Activated CD8-positive, alpha-beta memory T cell treated with anti-CD3 and anti-CD28 coated beads for 24 hours (primary cell): ENCODE results near the gene CYP4F3.
"Not testable (repeated sequence)": the region's sequence is repeated elsewhere in the genome, so short reads cannot be mapped to it uniquely, and the experiment has no call there.

ENCODE experiments used
- DNase-seq: peaks from one replicate; pipeline ENCODE4 v3.0.0-alpha.2; 2020

CYP4F3 gene

DNA sequence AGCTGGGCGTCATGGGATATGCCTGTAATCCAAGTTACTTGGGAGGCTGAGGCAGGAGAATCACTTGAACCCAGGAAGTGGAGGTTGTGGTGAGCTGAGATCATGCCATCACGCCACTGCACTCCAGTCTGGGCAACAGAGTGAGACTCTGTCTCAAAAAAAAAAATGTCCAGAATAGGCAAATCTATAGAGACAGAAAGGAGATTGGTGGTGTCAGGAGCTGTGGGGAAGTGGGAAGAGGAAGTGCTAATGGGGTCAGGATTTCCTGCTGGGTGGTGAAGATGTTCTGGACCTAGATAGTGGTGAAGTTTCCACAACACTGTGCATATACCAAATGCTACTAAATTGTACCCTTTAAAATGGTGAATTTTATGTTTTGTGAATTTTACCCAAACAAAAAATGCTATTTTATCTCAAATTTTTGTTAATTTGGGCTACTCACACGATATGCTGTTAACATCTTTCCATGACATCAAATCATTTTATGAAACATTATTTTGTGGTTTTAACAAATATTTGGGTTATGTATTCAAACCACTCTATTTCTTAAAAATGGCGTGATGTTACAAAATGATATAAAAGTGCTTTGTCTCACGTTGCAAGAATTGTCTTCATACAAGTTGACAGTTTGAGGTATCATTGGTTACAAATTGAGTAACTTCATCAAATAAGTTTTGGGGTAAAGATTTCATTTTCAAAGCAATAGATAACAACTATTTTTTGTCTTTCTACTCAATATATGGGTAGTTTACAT is 7.4 kb upstream of the CYP4F3 start:
- no peak for DNase-seq

DNA sequence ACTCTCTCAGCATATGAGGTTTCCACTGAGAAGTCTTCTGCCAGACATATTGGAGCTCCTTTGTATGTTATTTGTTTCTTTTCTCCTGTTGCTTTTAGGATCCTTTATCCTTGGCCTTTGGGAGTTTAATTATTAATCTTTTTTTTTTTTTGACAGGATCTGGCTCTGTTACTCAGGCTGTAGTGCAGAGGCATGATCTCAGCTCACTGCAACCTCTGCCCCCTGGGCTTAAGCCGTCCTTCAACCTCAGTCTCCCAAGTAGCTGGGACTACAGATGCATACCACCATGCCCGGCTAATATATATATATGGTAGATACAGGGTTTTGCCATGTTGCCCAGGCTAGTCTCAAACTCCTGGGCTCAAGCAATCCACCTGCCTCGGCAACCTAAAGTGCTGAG is 6.6 kb upstream of the CYP4F3 start:
- no peak for DNase-seq

DNA sequence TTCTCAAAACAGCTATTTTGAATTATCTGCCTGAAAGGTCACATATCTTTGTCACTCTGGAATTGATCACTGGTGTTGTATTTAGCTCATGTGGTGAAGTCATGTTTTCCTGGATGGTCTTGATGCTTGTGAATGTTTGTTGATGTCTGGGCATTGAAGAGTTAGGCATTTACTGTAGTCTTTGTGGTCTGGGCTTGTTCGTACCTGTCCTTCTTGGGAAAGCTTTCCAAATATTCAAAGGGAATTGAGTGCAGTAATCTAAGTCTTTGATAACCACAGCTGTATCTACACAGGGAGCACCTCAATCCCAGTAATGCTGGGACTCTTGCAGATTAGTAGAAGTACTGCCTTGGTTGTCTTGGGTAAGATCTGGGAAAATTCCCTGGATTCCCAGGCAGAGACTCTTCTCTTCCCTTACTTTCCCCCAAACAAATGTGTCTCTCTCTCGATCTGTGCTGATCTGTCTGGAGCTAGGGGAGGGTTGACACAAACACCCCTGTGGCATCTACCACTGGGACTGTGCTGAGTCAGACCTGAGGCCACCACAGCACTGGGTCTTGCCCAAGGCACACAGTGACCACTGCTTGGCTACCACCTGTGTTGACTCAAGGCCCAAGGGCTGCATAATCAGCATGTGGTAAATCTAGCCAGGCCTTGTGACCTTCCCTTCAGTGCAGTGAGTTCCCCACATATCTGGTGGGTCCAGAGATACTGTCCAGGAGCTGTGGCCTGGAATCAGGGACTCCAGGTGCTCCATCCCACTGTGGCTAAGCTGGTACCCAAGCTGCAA is 5.5 kb upstream of the CYP4F3 start:
- no peak for DNase-seq

DNA sequence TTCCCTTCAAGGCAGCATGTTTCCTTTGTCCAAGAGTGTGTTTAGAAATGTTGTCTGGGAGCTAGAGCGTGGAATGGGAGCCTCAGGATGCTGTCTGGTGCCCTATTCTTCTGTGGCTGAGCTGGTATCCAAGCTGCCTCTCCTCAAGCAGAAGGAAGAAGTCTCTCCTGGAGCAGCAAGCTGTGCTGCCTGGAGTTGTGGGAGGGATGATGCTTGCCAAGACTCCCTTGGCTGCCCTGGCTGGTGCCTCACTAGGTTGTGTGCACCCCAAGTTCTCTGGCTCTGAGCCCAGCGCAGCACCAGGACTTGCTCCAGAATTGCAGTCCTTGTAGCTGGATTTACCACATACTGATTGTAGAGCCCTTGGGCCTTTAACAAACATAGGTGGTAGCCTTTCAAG is 4.7 kb upstream of the CYP4F3 start:
- DNase-seq, result no peak

DNA sequence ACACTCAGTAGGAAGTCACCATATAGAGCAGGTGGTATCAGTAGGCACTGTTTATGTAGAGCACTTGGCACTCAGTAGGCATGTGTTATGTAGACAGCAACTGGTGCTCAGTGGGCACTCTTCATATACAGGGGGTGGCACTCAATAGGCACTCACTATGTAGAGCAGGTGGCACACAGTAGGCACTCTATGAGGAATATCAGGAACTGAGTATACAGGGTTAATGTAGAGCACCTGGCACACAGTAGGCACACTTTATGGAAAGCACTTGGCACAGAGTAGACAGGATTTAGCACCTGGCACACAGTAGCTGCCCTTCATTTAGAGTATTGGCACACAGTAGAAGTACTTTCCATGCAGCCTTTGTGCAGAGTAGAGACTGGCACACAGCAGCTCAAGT is 1.1 kb upstream of the CYP4F3 start:
- DNase-seq, result no peak

DNA sequence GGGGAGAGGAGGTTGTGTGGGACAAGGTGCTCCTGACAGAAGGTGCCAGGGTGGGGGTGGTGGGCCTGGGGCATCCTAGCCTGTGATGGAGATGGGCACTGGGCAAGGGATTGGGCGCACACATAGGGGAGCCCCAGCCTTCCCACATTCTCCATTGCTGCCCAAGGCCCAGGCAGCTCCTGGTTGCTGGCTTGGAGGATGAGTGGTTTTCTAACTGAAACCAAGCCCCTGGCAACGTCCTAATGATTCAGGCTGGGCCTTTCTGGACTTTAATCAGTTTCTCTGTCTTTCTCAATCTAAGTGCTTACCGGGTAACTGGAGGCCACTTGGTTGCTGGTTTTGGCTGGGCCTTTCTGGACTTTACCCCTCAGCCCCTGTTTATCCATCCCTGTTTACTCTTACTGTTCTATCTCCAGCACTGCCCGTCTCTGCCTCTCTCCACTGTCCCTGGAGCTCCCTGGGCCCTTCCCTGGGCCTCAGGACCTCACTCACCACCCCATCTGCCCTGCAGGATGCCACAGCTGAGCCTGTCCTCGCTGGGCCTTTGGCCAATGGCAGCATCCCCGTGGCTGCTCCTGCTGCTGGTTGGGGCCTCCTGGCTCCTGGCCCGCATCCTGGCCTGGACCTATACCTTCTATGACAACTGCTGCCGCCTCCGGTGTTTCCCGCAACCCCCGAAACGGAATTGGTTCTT is 354 bp downstream of the CYP4F3 start:
- no peak for DNase-seq

DNA sequence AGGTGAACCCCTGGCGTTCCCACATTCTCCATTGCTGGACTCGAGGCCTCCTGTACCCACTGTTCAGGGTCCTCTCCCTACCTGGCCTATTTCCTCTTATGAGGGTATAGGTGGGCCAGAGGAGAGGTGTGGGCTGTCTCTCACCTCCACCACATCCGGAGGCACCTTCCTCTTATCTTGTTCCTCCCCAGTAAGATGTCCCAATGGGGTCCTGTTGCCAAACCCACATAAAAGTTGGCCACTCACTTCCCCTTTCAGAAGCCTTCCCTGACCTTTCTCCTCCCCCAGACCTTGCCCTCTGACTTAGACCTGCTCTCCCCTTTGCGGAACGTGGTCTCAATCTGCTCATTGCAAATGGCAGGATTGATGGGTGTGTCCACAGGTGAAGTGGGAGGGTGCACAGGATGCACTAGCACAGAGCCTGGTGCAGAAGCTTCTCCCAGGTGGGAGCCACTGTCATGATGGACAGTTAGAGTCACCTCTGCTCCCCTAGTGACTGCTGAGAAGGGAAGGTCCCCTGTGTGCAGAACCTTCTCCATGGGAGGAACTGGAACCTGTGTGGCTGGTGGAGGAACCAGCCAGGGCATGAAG is 1.3 kb downstream of the CYP4F3 start:
- no peak for DNase-seq

DNA sequence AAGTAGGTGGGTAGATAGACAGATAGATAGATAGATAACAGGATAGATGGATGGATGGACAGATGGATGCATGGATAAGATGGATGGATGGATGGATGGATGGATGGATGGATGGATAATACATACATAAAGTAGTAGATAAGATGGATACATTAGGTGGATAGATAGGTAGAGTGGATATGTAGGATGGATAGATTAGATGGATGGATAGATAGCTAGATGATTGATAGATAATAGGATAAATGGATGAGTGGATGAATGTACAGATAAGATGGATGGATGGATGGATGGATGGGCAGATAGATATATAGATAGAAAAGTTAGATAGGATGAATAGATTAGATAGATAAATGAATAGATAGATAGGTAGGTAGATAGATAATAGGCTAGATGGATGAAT is 2.1 kb downstream of the CYP4F3 start:
- no peak for DNase-seq

DNA sequence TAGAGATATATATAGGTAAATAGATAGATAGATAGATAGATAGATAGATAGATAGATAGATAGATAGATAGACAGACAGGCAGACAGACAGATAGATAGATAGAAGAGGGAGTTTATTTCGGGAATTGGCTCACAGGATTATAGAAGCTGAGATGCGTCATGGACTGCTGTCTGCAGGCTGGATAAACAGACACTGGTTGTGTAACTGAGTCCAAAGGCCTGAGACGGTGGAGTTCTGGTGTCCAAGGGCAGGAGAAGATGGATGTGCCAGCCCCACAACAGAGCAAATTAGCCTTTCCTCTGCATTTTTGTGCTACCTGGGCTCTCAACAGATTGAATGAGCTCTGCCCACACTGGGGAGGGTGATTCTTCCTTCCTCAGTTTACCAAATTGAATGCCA is 2.7 kb downstream of the CYP4F3 start:
- no peak for DNase-seq

DNA sequence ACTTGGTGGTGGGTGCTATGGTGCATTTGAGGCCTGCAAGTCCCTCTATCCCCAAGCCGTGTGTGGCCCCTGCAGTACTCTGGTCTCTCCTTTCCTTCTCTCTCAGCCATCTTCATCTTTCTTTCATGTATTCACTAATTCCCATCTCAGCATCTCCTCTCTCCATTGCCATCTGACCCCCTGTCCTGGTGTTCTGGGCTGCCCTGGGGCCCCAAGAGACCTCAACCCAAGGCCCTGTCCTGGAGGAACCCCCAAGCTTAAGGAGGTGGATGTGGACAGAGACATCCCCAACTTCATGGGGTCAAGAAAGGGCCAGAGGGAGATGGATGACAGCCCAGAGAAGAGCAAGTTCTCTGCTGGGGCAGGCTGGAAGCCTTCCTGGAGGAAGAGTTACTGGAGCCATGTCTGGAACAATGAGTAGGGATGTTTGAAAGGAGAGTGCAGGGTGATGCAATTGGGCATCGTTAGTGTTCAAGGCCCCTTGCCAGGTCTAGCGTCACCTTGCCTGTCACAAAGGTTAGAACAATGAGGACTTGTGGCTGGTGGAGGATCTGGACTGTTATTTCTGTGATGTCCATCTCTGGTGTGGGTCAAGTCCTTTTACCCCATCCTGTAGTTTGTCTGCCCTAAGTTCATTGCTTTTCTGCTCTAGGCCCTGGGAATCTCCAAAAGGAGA is 3.5 kb downstream of the CYP4F3 start:
- no peak for DNase-seq

DNA sequence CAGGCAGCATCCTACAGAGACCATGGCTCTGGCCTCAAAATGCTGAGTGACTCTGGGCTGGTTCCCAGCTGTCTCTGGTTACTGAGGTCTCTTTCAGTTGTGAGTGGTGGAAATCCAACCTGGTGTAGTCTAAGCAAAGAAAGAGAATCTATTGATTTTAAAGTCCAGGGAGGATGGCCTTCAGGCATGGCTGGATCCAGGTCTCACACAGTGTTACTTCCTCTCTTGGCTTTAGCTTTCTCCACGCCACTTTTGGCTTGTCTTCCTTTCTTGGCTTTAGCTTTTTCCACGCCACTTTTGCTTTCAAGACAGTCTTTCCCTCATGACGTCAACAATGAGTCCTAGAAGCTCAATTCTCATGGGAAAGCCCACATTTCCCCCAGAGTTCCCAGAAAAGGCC is 4.1 kb downstream of the CYP4F3 start:
- DNase-seq, result no peak

DNA sequence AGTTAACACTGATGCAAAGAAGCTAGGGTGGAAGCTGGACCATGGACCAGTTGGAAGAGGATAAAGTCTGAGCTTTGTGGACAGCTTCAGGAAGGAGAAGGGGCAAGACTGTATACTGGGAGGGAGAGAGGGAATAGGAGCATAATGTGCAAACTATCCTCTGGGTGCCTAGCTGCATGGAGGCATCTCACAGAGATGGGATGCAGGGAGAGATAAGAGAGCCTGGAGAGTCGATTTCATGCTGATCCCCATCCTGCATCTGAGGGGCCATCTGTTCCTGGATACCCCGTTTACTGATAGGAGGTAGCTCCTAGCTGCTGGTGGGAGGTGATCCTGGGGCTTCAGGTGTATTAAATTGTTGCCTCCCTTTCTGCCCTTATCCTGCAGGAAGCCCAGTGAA is 8.8 kb downstream of the CYP4F3 start:
- DNase-seq, result no peak

DNA sequence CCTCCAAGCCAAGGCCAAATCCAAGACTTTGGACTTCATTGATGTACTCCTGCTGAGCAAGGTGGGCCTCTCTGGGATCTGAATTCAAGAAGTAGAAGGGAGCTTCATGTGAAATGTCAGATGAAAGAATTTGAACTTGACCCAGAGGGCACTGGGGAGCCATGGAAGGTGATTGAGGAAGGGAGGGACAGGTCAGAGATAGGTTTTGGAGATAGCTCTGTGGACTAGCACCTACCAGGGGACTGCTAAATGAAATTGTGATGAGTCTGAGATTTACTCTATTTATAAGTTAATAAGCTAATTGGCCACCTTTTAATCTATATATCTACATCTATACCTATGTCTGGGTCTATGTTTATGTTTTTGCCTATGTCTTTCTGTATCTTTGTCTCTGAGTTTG is 9.4 kb downstream of the CYP4F3 start:
- not testable (repeated sequence) for DNase-seq

DNA sequence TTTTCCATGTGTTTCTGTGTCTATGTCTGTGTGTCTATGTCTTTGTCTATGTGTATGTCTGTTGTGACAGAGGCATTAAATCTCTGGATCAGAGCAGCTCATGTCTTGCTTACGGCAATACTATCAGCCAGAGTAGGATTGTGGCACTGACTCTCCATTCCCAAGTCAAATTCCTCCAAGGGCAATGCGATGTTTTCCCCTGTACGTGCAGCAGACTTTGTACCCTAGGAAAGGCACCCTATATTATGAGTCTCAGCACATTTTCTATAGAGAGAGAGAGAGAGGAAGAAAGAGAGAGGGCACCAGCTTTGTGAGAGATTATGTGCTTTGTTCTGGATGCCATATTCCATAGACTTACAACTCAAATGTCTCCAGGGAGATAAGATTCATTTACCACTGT is 11.1 kb downstream of the CYP4F3 start:
- DNase-seq, result no peak

DNA sequence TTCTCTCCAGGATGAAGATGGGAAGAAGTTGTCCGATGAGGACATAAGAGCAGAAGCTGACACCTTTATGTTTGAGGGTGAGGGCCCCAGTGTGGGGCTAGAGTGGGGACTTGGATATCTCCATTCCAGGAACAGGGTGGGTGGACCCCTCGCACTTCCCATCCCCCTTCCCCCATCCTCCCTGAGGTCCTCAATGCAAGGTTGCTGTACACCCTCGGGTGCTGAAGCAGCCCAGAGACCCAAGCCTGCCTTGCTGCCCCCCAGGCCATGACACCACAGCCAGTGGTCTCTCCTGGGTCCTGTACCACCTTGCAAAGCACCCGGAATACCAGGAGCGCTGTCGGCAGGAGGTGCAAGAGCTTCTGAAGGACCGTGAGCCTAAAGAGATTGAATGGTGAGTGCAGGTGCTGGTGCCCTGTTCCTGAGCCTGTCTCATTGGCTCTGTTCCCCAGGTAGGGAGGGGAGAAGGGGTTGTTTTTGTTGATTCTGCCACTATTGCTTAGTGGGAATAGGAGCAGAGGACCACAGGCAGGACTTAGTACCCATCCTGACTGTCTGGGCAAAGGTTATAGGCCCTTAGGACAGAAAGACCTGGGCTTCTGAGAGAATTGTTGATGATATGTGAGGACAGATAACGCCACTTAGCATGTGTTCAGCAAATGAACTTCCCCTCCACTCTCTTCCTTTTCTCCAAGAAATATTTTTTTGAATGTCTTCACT is 12.0 kb downstream of the CYP4F3 start:
- DNase-seq, result no peak

DNA sequence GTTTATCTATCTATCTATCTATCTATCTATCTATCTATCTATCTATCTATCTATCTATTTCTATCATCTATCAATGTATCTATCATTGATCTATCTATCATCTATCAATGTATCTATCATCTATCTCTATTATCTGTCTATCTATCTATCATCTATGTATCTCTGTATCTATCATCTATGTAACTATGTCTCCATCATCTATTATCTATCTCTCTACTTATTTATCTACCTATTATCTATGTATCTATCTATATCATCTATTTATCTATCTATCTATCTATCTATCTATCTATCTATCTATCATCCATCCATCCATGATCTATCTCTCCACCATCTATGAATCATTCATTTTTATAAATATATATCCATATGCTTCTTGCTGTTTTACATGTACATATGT is 15.8 kb downstream of the CYP4F3 start:
- DNase-seq, result no peak

DNA sequence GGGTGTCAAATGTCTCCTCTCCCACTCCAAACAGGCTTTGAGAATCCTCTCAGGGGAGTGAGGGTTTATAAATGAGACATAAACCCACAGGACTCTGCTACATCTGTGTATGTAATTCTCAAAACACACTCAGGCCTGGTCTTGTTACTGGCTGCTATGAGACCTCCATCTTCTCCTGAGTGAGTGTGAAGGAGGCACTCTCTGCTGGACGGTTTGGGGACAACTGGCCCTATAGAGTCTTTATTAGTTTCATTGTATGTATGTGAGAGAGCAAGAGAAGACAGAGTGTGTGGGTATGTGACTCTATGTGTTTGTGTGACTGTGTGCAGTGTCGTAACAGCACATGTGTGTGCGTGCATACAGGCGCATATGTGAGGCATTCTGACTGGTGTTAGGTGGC is 22.6 kb downstream of the CYP4F3 start:
- DNase-seq, result no peak

DNA sequence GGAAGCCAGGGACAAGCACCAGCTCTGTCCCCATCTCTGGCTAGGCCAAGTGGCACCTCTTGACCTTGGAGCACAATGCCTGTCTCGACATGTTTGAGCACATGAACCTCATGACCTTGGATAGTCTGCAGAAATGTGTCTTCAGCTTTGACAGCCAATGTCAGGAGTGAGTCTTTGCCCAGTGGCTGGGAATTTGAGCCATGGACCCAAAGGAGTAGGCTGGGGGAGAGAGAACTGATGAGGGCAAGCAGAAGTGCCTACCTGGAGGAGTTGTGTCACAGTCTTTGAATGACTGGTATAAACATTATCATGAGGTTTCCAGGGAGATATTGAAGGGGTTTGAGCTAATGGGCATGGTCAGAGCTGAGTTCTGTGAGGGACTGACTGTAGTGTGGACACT is 25.5 kb downstream of the CYP4F3 start:
- no peak for DNase-seq

DNA sequence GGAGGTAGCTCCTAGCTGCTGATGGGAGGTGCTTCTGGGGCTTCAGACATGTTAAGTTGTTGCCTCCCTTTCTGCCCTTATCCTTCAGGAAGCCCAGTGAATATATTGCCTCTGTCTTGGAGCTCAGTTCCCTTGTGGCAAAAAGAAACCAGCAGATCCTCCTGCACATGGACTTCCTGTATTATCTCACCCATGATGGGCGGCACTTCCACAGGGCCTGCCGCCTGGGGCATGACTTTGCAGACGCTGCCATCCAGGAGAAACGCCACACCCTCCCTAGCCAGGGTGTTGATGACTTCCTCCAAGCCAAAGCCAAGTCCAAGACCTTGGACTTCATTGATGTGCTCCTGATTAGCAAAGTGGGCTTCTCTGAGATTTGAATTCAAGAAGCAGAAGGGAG is 26.2 kb downstream of the CYP4F3 start:
- DNase-seq, result no peak

DNA sequence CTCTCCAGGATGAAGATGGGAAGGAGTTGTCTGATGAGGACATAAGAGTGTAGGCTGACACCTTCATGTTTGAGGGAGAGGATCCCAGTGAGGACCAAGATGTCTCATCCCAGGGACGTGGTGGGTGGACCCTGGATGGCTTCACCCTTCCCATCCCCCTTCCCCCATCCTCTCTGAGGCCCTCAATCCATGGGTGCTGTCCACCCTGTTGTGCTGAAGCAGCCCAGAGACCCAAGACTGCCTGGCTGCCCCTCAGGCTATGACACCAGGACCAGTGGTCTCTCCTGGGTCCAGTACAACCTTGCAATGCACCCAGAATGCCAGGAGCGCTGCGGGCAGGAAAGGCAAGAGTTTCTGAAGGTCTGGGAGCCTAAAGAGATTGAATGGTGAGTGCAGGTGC is 28.7 kb downstream of the CYP4F3 start:
- DNase-seq, result no peak

DNA sequence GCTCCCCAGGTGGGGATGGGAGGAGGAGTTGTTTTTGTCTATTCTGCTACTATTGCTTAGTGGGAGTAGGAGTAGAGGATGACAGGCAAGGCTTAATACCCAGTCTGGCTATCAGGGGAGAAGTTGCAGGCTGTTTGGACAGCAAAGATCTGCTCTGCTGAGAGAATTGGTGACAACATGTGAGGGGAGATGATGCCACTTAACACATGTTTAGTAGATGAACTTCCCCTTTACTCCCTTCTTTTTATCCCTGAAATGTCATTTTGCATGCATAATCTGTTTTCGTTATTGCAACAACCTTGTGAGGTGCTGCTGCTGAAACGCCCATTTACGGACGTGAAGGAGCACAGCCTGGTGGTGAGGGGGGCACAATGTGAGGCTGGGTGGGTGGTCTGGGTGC is 29.2 kb downstream of the CYP4F3 start:
- no peak for DNase-seq

DNA sequence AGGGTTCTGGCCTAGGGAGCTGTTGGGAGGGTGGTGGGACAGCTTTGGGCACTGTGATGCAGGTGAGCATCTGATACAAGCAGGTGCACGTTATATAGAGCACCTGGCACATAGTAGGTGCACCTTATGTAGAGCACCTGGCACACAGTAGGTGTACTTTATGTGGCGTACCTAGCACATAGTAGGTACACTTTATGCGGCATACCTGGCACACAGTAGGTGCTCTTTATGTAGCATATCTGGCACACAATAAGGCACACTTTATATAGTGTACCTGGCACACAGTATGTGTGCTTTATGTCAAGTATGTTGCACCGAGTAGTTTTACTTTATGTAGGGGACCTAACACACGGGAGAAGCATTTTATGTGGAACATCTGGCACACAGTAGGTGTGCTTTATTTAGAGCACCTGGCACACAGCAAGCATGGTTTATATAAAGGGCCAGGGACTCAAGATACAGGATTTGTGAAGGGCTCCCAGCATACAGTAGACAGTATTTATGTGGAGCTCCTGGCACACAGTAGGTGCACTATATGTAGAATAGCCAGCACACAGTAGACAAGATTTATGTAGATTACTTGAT is 30.6 kb downstream of the CYP4F3 start:
- no peak for DNase-seq
